Measurements from ENCODE around the gene SETD4.

Gene SETD4

DNA sequence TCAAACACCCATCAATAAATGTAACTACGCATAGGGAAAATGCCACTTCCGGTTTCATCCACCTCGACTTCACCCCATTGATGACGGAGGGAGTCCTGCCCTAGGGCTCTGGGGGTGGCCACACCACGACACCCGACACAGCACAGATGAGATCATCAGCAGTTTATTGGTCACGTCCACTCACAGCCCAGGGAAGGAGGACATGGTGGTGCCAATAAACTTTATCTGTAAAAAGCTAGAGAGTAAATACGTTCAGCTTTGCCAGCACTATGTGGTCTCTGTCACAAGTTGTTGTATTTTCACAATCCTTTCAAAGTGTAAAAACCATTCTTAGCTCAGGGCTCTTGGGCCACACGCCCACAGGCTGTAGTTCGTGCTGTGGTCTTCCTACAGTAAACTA, 16.3 kb downstream of the SETD4 start:
- no peak for DNase-seq (ENCODE audit: low spot score)

- DNase-seq (ENCODE audit: low spot score) = no peak
Measured at GRCh38 chr21:36041910-36042309, 18.4 kb downstream of the SETD4 start.

DNA sequence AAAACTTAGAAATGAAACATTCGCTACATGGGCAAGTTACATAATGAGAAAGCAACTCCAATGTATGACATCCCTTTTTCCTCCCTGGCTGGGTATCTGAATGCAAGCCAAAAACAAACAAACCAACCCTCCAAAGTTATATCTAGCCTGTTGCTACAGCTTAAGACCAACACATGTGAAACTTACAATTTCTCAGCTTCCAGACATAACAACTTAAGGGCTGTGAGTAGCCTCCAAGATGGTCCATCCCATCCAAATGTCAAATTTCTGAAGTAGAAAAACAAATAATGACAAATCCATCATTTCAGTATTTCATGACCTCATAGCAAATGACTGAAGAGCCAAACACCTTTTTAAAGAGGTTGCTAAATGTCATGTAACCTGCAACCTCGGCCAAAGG, 19.9 kb downstream of the SETD4 start:
- no peak for DNase-seq (ENCODE audit: low spot score)

GRCh38 chr21:36039861-36040260, 20.5 kb downstream of the SETD4 start:
- no peak for DNase-seq (ENCODE audit: low spot score)

DNA sequence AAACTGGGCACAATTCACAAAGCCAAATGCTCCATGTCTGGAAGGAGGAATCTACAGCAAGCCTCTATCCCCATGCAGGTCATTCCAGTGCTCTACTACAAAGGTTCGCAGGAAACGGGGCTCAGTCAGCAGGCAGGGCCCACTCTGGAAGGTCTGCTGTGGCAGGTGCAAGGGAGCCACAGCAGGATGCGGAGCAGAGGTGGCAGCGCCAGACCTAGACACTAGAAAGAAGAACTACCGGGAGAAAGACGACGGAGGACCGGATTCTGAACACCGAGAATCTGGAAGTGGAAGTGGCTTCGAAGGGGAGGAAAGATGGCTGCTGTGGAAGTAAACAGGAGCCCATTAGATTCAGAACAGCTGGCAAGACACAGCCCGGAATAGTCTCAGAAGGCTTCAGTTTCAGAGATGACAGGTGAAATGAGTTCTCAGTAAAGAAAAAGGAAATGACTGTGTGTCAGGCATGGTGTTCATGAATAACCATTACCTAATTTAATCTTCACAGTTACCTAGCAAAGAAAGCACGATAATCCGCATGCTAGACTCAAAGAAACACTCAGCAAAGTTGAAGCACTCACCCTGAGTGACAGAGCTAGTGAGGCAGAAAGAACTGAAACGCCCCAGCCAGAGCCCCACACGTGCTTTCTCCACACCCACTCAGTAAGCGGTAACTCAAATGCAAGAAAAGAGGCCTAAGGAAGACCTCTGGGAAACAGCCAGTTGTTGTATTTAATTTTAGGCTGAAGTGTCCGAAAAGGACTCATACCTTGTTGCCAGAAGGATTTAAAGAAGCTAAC, 21.4 kb downstream of the SETD4 start:
- no peak for DNase-seq (ENCODE audit: low spot score)

DNA sequence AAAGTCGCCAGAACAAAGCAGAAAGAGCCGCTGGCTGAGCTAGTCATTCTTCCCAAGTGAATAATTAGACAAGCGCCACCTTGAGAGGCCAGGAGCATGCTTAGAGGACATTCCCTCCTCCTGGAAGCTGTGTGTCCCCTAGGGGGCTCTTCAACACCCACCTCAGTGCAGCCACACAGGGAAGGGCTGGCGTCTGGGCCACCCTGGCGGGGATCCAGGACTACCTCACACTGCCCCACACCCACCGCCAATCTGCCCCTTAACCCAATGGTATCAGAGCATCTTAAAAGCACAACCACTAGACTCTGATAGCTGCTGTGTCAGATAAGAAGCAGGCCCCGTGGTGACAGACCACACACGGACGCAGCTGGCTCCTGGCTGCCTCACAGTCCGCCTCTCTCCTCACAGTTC, 24.9 kb downstream of the SETD4 start:
- no peak for DNase-seq (ENCODE audit: low spot score)

- no peak for DNase-seq (ENCODE audit: low spot score)
Measured at GRCh38 chr21:36034211-36034913, 26.0 kb downstream of the SETD4 start.

GRCh38 chr21:36032647-36033406, 27.5 kb downstream of the SETD4 start:
- no peak for DNase-seq (ENCODE audit: low spot score)

- no peak for DNase-seq (ENCODE audit: low spot score)
Measured at GRCh38 chr21:36030581-36031189, 29.6 kb downstream of the SETD4 start.

- DNase-seq (ENCODE audit: low spot score) = no peak
Measured at GRCh38 chr21:36029309-36029708, 31.0 kb downstream of the SETD4 start.

- peak; percentile 66 for DNase-seq (ENCODE audit: low spot score)
Measured at GRCh38 chr21:36028127-36029069, 31.9 kb downstream of the SETD4 start.

GRCh38 chr21:36027347-36027746, 33.0 kb downstream of the SETD4 start:
- DNase-seq (ENCODE audit: low spot score) = no peak

GRCh38 chr21:36024782-36025181, 35.5 kb downstream of the SETD4 start:
- DNase-seq (ENCODE audit: low spot score) = no peak

- DNase-seq (ENCODE audit: low spot score) = no peak
Measured at GRCh38 chr21:36023092-36023480, 37.2 kb downstream of the SETD4 start.

DNA sequence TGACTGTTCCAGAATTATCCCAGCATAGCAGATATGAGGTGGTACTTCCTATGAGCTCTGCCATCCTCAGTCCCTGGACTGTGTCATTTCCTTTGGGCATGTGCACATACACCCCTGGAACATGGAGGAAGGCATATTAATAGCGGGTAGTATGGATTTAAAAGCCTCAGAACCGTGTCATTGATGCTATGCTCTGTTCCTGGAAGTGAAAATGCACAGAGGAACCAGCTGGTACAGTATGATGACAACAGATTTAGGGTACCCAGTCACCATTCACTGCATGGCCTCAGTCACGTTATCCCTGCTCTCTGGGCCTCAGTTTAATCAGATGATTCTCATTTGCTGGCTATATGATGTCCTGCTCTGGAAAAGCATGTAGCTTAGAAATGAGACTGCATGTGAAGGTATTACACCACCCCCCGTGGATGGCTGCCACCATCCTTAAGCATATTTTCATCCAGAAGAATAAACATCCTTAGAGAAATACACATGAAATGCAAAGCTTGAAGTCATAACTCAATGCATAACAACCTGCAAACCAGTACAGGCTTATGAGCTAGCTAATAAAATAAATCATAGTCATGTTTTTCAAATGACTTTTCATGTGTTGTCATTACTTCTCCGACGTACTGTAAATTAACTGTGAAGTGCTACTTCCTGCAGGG, 37.8 kb downstream of the SETD4 start:
- no peak for DNase-seq (ENCODE audit: low spot score)

- DNase-seq (ENCODE audit: low spot score) = no peak
Measured at GRCh38 chr21:36021251-36021837, 39.0 kb downstream of the SETD4 start.

DNA sequence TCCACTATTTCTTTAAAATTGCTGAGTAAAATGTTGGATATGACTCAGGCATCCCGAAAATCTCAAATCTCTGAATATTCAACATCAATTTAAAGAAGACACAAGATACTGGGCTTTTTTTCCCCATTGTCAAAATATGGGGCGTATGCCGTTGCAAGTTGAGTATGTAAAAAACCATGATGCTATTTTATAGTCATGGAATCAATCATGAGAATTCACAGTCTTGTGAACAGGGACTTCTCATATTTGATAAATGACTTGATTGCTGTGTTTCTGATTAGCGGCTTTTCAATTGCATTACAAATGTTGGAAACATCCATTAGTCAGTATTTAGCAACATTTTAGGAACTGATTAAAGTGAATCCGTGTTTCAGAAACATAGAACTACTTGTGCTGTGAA, 45.3 kb downstream of the SETD4 start:
- DNase-seq (ENCODE audit: low spot score) = no peak

DNA sequence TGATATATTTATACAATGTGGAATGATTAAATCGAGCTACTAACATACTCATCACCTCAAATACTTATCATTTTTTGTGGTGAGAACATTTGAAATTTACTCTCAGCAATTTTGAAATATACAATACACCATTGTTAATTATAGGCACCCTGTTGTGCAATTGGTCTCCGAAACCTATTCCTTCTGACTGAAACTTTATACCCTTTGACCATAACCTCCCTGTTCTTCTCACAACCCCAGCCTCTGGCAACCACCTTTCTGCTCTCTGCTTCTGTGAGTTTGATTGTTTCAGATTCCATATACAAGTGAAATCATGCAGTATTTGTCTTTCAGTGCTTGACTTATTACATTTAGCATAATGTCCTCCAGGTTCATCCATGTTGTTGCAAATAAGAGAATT, 49.5 kb downstream of the SETD4 start:
- DNase-seq (ENCODE audit: low spot score) = no peak

DNA sequence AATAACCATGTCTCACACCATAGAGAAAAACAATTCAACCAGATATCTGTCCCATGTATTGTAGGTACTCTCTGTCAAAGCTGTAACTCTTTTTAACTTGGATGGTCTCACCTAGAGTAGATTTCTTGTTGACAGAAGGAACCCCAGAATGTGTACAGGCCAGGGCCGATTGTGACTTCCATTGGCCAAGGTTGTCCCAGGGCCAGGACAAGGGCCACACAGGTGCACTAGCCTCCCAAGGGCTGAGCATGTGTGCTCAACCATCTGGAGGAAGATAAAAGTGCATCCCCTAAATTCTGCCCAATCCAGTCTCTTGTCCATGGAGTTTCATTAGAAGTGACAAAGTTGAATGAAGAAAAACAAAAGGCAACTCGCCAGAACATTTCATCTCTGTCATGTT, 51.8 kb downstream of the SETD4 start:
- no peak for DNase-seq (ENCODE audit: low spot score)

DNA sequence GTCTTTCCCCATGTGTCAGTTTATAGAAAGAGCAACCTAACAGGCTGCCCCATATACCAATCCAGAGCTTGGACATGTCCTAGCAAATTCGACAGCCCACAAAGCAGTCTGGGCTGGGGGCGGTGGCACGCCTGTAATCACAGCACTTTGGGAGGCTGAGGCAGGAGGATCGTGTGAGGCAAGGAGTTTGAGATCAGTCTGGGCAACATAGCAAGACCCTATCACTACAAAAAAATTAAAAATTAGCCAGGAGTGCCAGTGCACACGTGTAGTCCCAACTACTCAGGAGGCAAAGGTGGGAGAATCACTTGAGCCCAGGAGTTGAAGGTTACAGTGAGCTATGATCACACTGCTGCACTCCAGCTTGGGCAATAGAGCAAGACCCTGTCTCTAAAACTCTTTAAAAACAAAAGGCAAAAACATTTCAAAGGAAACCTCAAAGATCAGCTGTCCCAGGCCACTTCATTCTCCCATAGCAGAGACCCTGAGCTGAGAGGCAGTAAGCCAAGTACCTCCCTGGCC, 54.4 kb downstream of the SETD4 start:
- no peak for DNase-seq (ENCODE audit: low spot score)
